Left lobe of liver (tissue), 2 donors: ENCODE data around the gene CDH13. TPM values are rescaled to one million over a fixed set of nuclear protein-coding genes. Genes with fewer than 3 reads are reported as not detected.

Experiments
- ATAC-seq: fragments of 200-7000 bp; cut with Tn5 transposase; one replicate; pipeline ENCODE4 v1.9.1; 2020; ENCODE audit warnings: mild to moderate bottlenecking, moderate library complexity
- DNase-seq: peaks from one replicate; pipeline ENCODE4 v3.0.0-alpha.2; 2020; ENCODE audit warnings: low spot score
- total RNA-seq: library from RNA; stranded (reverse); gene quantifications from one replicate; pipeline ENCODE4 v1.2.1, GENCODE V29; 2021
- donor health status: DM: no; HTN: no; CAD: no; lungs with moderate emphysema.
- donor health status: DM: no; HTN: yes; CAD: no.

Gene CDH13
- total RNA-seq, 1 donor from 2014 or later = 0.18 TPM

DNA sequence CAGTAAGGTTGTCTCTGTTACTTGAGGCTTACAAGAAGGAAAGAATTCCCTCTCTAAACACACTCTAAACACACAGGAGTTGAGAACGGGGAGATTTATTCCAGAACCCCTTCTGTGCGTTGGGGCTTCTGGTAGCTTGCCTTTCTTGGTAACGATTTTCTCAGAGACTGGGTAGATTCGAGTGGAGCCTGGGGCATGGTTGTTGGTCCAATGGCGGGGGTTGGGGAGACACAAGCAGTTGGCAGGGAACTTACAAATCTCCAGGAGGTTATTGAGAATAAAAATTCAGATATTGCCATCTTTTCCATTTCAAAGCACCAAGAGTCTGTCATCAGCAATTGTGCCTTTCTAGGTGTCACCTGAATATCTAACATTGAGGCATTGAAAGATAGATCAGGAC lies 251.7 kb downstream of the CDH13 start:
- no peak for DNase-seq
- no peak for ATAC-seq

DNA sequence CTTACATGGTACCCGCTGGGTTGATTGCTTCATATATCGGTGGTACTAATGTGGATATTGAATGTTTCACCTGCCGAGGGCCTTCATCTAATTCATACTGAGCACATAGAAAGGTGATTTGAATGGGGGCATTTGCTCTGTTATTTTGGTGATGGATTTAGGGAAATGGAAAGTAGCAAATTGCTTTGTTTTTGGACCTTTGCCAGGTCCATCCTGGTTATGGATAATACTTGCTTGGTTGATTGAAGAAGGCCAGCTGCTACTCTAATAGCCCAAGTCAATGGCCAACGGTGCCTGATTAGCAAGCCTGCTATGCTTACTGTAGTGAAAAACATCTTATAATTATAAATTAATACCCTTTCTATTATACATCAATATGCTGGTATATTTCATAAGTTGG lies 253.6 kb downstream of the CDH13 start:
- ATAC-seq (no peak), DNase-seq (no peak)

DNA sequence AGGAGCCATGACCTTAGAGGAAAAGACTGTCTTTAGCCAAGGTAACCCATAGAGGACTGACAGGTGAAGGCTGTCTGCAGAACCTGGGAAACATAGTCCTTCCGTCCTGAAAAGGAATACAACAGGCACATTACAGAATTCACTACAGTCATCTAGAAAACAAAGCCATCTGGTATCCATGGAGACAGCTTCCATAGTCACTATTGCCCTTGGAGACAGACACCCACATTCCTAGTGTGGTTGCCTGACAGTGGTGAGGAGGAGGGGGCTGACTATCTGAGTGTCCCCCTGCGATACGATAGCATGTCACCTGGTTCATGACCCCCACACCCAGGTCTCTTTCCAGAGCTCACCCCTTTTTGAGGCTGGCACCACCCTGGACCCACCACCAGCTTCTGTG lies 254.7 kb downstream of the CDH13 start:
- DNase-seq (no peak), ATAC-seq (no peak)

DNA sequence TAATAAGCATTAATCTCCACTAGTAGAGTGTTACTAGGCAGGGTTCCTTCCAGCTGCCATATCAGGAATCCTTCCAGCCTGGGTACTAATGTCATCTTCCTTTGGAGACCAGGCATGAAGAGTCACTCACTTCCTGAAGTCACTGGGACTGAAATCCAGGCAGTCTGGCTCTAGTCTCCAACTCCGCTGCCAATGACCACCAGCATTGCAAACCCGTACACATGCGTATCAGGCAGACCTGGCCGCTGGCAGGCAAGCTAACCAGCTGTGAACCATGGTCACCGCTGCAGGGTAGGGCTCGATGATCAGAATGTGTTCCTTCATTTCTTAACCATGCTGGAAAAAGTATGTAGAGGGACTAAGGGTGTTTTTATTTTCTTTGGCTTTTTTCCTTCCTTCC lies 255.5 kb downstream of the CDH13 start:
- ATAC-seq = no peak

DNA sequence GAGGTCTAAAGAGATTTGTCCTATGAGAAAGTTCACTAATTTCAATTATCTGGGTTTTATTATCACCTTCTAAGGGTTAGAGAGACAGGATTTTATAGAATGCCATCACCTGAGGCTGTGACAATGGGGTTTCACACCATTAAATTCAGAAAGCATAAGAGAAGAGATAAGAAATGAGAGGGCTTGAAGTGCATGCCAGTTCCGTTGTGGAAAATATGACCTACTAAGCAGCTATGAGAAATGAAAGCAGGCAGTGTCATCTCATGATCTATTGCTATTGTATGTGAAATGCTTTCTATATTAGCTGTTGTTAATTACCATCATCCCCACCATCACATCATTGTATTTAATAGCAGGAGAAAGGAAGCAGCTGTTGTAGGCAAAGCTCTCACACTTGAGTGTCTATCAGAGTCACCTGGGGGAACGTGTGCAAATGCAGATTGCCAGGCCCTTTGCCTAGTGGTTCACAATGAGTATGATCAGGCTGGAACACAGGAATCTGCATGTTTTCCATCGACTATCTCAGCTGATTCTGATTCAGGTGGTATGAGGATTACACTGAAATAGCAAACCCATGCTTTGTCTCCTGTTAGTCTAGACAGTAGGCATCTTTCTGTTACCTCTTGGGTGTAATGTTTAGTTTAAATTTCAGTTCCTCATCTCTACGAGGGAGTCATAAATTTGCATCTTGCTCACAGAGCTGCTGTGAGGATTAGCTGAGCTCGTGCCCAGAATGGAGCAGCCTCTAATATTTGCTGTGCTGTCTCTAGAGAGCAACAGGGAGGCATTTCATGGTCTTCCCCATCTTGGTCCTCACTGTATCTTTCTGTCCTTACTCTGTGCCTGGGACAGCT lies 256.4 kb downstream of the CDH13 start:
- ATAC-seq = no peak
- no peak for DNase-seq

More for the DNA sequence above, 255.5 kb downstream of the CDH13 start:
- no peak for DNase-seq

DNA sequence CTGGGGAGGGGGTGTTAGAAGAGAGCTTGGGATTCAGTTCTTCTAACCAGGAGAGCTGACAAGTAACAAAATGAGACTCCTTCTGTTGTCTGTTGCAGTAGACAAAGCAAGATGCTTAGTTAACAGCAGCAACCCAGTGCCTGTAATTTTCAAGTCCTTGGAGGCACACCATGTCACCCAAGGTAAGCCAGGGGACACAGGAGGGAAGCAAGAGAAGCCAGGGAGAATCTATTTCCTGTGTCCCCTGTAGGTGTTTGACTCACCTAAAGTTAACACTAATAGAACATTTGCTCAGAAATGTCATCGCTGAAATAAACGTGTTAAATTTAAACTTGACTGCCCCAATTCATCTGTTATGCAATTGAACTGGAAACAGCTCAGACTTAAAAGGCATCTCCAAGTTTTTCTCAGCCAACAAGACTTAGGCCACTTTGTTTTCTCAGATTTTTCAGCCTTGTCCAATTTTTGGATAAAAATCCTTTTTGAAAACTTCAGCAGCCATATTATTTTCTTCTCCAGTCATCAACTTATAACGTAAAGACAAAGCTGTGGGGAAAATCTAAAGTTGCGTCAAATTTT lies 257.6 kb downstream of the CDH13 start:
- ATAC-seq (no peak), DNase-seq (no peak)

DNA sequence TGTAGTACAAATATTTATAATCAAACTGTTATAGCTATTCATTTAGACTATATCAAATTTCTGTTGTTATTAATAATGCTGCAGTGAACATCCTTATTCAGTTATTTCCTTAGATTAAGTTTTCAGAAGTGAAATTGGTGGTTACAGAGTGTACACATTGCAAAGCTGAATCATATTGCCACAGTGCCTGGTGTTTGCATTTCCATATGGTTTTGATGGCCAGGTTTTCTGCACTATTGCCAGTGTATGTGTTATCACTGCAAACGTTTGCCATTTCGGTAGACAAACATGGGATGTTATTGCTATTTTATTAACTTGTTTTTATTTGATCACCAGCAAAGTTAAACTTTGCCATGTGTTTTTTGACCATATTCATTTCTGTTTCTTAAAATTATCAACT lies 259.4 kb downstream of the CDH13 start:
- ATAC-seq = no peak
- DNase-seq = no peak

DNA sequence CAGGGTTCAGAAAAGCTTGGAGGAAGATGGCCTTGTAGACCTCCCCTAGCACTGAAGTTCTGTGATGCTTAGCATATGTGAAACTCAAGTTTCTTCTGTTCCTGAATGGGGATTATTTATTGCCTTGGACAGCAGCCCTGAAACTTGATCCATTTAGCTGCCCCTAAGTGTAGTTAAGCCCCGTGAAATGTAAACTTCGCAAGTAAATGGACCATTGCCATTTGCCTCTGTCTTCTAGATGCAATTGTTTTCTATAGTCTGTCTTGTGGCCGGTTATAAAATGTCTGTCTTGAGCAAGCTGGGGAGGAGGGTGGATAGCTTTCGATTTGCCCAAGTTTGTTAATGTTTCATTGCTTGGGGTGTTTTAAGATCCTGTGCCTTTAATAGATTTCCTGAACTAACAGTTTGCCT lies 261.8 kb downstream of the CDH13 start:
- DNase-seq (no peak), ATAC-seq (no peak)

DNA sequence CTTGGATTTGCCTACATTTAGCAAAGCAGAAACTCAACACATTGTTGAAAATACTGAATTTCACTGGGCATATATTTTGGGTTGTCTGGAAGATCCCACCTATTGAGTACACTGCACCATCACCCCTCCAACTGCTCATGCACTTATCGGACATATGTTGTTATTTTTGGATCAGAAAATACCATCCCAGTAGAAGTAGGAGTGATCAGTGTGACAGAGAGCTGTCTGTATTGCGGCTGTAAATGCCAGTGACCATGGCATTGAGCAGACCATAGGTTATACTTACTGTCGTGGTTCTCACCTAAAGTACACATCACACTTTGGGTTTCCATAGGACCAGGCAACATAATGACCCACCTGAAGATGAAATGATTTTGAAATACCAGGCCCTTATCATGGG lies 264.7 kb downstream of the CDH13 start:
- ATAC-seq = no peak
- DNase-seq = no peak

DNA sequence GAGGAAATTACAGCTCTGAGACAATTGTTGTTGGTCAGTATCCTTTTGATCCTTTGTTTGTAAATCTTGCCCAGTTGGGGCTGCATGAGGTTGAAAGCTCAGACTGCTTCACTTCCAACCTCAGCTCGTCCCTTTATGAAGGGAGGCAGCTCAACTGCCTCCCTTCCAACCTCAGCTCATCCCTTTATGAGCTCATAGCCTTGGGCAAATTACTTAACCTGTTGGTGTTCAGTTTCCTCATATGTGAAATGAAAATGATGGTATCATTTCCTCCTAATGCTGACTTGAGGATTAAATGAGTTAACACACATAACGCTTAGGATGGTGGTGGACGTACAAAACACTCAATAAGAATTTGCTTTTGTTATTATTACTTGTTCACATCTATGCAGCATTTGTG lies 265.1 kb downstream of the CDH13 start:
- DNase-seq = no peak
- ATAC-seq = no peak

DNA sequence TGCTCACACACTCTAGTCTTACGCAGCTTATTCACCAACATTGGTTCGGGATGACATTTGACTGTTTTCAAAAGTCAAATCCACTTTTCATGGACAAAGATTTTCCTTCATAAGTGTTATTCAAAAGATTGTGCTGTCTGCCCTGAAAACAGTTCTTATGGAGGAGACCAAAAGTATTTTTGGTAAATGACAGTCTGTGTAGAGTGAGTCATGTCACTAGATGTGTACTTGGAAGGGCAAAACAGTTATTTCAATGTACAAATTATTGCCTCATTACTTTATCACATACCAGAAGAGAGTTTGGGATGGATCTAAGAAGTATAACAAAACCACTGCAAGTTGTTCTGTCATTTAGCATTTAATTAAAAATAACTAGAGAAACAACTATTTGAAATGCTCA lies 265.6 kb downstream of the CDH13 start:
- DNase-seq = no peak

DNA sequence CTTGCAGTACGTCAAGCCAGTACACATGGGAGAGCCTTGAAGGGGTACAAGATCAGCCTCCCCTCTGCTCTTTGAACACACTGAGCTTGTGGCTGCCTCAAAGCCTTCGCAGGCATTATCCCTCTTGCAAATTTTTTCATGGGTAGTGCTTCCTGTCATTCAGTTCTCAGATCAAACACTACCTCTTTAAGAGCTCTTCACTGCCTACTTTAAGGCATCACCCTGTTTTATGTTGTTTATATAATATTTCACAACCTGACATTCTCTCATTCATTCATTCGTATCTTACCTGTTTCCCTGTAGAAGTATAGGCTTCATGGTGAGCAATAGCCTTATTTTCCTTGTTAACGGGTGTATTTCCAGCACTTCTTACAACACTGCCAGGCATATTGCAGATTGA lies 269.1 kb downstream of the CDH13 start:
- no peak for DNase-seq
- ATAC-seq = no peak

More for the DNA sequence above, 265.6 kb downstream of the CDH13 start:
- ATAC-seq = no peak

DNA sequence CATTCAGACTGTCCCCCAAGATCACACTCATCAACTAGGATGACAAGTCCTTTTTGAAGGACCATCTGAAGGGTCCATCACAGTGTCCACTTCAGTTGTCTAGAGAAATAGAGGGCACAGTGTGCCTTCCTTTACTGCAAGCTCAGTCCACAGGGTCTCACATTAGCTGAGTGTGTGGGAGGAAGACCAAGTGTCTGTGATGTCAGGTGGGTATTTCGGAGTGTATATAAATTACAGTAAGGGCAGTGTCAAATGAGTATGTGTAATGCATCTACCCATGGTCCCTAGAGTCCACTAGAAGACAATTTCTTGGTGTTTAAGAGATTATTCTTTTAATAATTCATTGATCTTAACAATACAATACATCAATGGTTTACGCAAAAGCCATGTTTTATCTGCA lies 272.2 kb downstream of the CDH13 start:
- no peak for ATAC-seq
- no peak for DNase-seq

DNA sequence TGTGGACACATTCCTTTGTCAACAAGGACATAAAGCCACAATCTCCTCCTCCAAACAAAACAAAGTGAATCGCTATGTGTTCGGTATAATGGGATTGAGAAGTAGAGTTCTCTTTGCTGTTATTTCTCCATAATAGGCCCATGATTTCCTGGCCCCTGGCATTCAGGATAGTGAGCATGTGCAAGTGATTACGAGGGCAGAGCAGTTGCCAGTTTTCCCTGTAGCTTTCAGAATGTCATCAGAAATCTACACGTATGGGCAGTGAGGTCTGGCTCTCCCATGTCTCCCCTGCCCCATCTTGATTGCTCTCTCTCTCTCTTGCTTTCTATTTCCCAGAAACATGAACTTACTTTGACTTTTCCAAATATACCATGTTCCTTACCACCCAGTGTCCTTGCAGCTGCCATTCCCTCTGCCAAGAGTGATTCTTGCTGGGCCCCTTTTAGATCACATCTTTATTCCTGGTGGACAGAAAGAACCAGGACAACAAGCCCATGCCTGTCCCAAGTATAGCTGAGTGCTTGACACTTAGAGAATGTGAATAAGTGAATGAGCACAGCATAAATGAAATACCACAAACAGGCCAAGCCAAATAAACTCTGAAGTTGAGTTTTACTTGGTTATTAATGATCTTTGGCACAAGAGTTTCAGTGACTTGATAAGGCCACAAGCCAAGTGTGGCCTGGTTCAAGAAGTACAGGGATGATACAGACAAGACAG lies 273.1 kb downstream of the CDH13 start:
- no peak for ATAC-seq
- DNase-seq = no peak

DNA sequence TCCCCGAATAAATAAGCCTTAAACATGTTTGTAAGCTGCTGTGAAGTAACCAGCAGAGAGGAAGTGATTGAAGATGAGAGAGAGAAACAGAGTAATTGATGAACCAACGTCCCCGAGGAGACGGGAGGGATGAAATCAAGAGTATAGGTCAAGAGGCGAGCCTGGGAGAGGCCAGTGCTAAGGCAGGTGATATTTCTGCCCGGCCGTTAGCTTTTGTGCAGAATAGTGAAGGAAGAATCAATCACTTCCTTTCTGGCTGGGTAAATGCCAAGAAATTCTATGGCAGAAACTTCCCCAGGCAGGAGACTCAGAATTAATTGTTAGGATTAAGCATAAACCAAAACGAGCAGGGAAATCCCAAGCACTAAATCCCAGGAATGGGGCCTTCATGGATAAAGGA lies 273.8 kb downstream of the CDH13 start:
- no peak for ATAC-seq
- DNase-seq = no peak

DNA sequence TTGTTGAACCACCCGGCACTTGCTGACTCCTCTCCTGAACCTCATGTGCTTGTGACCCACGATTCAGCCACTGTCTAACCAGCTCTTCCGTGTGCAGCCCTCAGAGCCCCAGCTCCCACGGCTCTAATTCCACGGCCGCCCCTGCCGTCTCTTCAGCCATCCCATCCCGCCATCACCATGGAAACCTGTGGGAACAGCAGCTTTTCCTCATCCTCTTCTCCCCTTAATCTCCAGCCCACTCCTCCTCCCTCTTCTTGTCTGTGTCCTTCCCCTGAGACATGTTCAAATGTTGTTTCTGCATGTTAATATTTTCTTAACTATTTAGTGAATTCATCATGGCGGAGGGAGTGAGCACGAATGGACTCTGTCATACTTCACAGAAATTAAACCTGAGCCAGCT lies 285.2 kb downstream of the CDH13 start:
- ATAC-seq (no peak), DNase-seq (no peak)

DNA sequence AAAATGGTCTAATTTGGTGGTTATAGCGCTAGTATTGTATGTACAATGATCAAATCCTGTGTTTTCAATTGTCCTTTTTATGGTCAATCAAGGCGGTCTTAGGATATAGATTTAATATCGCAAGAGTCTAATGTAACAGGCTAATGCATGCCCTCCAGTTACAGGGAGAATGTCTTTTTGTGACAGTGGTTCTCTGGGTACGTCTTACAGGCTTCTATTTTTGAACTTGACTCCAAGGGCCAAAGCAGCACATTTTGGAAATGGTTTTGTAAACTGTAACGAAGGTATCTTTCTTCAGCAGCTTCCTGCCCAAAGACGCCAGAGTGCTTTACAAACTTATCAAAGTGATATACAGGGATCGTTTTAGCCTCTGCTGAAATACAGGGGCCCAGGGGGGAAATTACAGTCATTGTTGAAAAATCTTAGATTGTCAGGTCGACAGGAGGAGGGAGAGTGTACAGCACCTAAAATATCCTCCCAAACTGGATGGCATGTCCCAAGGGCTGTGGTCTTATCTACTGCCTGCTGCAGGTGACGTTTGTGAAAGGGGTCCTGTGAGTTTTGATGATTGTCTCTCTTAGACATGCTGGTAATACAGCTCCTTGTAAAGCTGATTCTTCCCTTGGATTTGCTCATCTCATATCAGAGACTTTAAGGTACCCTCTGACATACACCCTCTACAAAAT lies 288.5 kb downstream of the CDH13 start:
- DNase-seq (no peak), ATAC-seq (no peak)

DNA sequence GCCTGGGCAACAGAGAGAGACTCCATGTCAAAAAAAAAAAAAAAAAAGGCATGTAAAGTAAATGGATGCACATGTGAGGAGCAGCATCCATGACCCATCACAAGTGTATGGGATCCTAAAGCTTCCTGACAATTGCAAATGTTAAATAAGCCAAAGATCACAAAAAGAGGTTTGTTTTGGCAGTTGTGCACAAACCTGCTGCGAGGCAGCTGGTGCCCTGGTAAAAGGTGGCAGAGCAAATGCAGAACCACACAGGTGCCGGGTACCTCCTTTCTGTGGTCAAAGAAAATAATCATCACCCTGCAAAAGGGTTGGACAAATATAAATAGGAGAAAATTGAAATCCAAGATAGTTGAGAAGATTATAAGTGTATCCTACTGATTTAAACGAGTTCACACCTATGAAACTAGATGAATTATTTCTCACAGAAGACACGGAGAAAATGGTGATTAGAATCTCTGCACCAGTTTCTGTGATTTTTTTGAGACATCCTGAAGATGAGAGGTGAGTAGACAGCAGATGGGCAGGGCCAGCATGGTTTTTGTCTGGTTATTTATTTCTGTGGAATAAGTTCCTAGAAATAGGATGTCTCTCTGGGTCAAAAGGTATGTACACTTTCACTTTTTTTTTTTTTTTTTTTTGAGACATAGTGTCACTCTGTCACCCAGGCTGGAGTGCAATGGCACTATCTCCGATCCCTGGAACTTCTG lies 291.3 kb downstream of the CDH13 start:
- DNase-seq (no peak), ATAC-seq (no peak)

DNA sequence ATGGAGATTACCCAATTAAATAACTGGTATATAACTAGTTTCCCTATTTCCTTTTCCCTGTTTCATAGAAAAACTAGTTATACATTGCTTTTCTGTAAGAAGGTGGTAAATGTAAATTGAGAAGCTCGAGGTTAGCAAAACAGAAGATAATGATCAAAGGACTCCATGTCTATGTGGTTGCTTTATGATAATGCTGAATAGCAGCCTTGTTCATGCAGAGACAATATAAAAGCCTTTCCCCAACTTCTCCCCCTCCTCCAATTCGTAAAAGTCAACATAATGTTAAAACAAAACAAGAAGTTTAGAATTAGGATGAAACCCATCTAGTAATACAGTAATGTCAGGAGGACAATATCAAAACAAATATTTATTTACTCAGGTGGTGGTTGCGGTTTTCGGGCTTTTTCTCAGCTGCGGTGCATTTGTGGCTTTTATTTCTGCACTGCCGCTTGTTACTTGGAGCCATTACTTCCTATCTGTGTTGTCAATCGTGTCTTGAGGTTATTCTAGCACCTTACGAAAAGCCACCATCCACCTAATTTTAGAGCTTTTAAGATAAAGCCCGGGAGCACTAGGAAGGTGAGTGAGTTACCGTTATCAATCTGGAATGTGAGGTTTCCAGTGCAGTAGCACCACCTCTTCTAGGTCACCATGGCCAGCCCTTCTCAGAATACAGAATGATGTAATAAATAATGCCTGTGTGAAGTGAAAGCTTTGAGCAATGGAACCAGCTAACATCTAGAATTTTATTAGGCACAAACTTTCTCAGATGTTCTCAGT lies 297.5 kb downstream of the CDH13 start:
- ATAC-seq (no peak), DNase-seq (no peak)

DNA sequence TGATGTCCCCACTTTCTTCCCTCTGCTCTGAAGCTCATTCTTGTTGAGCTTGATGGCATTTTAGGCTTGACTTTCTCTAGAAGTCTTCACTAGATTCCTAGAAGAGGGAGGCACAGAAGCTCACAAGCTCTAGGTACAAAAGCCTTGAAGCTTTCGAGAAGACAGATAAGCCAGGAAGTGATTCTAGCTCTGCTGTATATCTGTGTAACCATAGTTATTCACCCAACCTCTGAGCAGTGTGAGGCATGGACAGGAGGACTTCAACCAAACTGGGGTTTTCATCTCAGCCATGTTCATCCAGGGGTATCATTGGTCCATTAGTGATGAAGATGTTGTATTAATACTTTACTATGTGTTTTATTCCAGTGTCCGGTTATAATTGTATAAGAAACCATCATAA lies 299.7 kb downstream of the CDH13 start:
- no peak for DNase-seq
- ATAC-seq = no peak
